Measurements from ENCODE around the gene KIR2DL1.
"Not testable (repeated sequence)": the region's sequence is repeated elsewhere in the genome, so short reads cannot be mapped to it uniquely, and the experiment has no call there.

The KIR2DL1 gene

GRCh38 chr19:54769646-54770045 lies at the start of gene KIR2DL1:
TSS of gene KIR2DL1 (plus strand) at chr19:54769793. CDS start at chr19:54769851, 58 bp downstream.
- DNase-seq, result not testable (repeated sequence)

DNA sequence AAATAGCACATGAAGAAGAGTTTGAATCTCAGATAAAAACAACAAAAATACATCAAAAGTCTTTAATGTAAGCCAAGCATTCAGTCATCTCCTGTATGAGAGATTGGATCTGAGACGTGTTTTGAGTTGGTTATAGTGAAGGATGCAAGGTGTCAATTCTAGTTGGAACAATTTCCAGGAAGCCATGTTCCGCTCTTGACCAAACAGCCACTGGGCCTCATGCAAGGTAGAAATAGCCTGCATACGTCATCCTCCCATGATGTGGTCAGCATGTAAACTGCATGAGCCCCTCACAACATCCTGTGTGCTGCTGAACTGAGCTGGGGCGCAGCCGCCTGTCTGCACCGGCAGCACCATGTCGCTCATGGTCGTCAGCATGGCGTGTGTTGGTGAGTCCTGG lies 45.5 kb upstream of the KIR2DL1 start, which contains the start of gene KIR3DL3:
TSS of gene KIR3DL3 (plus strand) at position 301 of the 400 bp plus-strand sequence. CDS start at position 356, 55 bp downstream.
- DNase-seq, result no peak

- DNase-seq, result no peak
Measured at GRCh38 chr19:54724644-54725043, 44.9 kb upstream of the KIR2DL1 start.

DNA sequence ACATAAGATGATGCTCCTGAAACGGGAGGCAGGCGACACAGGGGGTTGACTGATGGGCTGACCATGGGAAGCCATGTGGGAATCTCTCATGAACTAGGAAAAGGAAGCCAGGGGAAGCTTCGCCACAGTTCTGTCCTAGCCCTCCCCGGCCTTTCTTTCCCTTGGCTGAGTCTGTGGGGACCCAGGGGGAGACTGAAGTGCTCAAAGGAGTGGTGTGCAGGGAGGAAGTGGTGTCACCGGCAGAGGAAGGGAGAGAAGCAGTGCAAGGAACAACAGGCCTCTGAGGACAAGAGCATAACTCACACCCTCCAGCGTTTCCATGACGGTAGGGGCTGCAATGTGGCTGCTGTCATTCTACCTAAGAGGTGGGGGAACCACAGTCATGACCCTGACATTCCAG lies 44.3 kb upstream of the KIR2DL1 start:
- DNase-seq, result no peak

GRCh38 chr19:54727562-54727961 lies 42.0 kb upstream of the KIR2DL1 start:
- DNase-seq, result no peak

DNA sequence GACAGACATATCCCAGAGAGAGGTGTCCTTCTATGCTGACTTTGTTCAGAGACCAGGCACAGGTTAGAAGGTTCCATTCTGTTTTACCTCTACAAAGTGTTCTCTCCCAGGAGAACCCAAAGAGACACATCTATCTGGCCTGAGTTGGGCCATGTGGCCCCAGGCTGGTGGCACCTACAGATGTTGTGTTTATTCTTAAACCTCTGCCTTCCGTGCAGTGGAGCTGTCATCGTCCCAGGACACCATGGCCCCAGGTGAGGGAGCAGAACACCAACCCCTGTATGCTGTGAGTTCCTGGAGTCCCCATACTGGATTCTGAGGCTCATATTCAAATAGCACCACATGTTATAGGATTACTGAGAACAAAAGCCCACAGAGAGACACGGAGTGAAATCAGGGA lies 41.4 kb upstream of the KIR2DL1 start:
- no peak for DNase-seq

GRCh38 chr19:54729416-54730188 lies 40.0 kb upstream of the KIR2DL1 start:
- no peak for DNase-seq

DNA sequence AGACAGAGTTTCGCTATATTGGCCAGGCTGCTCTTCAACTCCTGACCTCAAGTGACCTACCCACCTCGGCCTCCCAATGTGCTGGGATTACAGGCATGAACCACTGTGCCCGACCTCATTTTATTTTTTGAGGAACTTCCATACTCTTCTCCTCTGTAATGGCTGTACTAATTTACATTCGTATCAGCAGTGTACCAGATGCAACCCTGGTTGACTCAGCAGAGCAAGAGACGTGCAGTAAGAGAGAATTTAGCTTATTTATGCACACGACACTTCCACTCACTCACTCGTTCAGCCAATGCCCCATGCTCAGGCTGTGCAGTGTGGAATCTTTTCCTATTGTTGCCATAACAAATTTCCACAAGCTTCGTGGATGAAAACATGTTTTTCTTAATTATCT lies 38.4 kb upstream of the KIR2DL1 start:
- DNase-seq, result no peak

DNA sequence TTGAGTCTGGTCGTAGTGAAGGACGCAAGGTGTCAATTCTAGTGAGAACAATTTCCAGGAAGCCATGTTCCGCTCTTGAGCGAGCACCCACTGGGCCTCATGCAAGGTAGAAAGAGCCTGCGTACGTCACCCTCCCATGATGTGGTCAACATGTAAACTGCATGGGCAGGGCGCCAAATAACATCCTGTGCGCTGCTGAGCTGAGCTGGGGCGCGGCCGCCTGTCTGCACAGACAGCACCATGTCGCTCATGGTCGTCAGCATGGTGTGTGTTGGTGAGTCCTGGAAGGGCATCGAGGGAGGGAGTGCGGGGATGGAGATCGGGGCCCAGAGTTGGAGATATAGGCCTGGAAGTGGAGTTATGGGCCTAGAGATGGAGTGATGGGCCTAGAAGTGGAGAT lies 31.3 kb upstream of the KIR2DL1 start, which contains the start of gene KIR2DL3:
TSS of gene KIR2DL3 (plus strand) at position 208 of the 400 bp plus-strand sequence. CDS start at position 241, 33 bp downstream.
- not testable (repeated sequence) for DNase-seq

DNA sequence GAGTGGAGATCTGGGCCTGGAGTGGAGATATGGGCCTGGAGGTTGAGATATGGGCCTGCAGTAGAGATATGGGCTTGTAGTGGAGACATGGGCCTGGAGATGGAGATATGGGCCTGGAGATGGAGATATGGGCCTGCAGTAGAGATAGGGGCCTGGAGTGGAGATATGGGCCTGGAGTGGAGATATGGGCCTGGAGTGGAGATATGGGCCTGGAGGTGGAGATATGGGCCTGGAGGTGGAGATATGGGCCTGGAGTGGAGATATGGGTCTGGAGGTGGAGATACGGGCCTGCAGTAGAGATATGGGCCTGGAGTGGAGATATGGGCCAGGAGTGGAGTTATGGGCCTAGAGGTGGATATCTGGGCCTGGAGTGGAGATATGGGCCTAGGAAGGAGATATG lies 30.9 kb upstream of the KIR2DL1 start:
- DNase-seq, result no peak

GRCh38 chr19:54739587-54740497 lies 29.8 kb upstream of the KIR2DL1 start:
- no peak for DNase-seq

GRCh38 chr19:54741950-54742349 lies 27.6 kb upstream of the KIR2DL1 start:
- not testable (repeated sequence) for DNase-seq

DNA sequence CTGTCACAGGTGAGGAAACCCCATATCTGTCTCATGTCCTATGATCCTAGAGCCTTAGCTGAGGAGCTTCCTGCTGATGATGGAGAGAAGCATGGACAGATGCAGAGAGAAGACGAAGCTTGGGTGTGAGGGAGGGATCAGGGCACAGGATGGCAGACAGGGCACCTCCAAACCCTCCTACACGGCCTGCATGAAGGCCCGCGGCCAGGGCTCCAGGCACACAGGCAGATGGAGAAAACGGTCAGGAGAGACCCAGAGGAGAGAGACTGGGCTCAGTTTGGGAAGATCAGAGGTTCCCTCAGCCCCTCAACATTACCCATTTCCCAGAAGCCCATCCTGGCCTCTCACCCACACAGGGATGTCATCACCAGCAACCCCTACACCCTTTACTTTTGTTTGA lies 25.5 kb upstream of the KIR2DL1 start:
- not testable (repeated sequence) for DNase-seq

DNA sequence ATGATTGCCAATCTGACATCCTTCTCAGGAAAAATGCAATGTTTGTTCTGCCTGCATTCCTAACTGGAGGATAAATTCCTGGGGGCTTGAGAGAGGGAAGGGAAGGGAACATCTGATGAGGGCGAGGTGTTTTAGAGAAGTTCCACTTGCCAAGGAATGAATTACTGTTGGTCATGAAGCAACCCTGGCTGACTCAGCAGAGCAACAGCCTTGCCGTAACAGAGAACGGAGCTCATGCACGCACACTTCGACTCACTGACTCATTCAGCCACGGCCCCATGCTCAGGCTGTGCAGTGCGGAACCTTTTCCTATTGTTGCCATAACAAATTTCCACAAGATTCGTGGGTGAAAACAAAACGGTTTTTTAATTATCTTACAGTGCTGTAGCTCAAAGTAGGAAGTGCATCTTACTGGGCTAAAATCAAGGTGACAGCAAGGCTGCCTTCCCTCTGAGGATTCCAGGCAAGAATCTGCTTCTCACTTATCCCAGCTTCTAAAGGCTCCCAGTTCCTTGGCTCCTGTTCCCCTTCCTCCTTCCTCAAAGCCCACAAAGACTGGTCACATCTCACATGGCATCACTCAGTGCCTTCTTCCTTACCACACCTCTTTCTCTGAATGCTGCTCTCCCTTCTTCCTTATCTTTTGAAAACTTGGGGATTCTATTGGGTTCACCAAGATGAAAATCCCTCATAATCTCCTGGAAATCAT lies 21.8 kb upstream of the KIR2DL1 start:
- not testable (repeated sequence) for DNase-seq

DNA sequence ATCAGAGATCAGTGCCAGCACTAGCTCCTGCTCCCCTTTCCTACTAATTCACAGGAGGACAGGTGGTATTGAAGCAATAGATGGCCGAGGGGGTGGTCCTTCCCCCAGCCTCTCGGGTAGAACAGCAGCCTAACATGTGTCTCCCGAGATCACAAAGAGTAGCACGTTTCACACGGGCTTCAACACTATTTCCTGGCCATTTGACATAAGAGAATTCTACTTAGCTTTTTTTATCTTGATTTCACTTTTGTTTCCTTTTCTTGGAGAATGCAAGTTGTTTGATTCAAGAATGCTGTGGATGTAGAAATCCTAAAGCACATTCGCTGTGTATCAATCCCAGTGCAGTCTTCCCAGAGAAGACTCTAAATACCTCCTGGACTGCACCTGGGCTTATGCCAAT lies 19.3 kb upstream of the KIR2DL1 start:
- not testable (repeated sequence) for DNase-seq

GRCh38 chr19:54756204-54757110 lies 13.1 kb upstream of the KIR2DL1 start:
- DNase-seq, result not testable (repeated sequence)

DNA sequence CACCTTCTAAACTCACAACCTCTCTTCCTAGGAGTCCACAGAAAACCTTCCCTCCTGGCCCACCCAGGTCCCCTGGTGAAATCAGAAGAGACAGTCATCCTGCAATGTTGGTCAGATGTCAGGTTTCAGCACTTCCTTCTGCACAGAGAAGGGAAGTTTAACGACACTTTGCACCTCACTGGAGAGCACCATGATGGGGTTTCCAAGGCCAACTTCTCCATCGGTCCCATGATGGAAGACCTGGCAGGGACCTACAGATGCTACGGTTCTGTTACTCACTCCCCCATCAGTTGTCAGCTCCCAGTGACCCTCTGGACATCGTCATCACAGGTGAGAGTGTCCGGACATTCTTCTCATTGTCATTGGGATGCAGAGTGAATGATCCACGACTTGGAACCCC lies 11.0 kb upstream of the KIR2DL1 start:
- not testable (repeated sequence) for DNase-seq

DNA sequence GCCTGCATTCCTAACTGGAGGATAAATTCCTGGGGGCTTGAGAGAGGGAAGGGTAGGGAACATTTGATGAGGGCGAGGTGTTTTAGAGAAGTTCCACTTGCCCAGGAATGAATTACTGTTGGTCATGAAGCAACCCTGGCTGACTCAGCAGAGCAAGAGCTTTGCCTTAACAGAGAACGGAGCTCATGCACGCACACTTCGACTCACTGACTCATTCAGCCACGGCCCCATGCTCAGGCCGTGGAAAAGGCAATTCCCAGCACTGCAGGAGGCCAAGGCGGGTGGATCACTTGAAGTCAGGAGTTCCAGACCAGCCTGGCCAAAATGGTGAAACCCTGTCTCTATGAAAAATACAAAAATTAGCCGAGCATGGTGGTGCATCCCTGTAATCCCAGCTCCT lies 5.4 kb upstream of the KIR2DL1 start:
- not testable (repeated sequence) for DNase-seq

- DNase-seq, result not testable (repeated sequence)
Measured at GRCh38 chr19:54766464-54766863, 3.1 kb upstream of the KIR2DL1 start.

DNA sequence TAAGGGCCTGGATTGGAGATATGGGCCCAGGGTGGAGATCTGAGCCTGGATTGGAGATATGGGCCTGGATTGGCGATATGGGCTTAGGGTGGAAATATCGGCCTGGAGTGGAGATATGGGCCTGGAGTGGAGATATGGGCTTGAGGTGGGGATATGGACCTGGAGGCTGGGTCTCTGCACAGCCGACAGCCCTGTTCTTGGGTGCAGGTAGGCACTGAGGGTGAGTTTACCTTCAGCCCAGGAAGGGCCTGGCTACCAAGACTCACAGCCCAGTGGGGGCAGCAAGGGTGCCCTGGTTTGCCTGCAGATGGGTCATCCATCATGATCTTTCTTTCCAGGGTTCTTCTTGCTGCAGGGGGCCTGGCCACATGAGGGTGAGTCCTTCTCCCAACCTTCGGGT lies 918 bp downstream of the KIR2DL1 start:
- DNase-seq, result not testable (repeated sequence)
